ENCODE data around the gene CLBA1.

DNA sequence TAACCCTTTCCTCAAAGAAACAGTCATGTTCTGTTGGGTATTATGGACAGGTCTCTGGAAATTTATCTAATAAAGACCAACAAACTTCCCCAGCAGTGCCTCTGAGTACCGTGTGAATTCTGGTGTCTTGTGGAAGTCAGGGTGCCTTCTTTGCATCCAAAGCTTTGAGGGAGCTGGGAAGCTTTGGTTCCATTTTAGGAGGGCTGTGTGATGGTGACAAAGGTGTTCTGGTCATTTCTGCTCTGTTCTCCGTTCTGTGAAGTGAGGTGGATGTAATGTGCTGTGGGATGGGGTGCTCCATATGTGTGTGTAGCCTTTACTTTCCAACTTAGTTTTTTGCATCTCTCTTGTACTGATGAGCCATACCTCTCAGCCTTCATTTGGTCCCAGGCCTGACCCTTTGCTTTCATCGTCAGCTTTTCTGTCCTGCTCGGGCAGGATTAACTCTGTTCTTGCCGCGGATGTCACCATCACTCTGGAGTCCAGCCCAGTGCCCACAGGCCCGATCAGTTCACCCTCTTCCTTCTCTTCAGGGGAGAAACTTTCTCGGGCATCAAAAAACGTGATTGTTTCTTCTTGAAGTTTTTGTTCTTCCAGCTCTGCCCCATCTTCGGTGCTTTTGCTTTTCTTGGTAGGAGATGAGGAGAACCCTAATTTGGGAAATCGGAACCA, 47.8 kb upstream of the CLBA1 start:
- TF ChIP-seq CTCF (conservative IDR thresholded peaks at IDR 0.05; ENCODE audit: low read length): no peak
- no peak for TF ChIP-seq EZH2phosphoT487 (IDR thresholded peaks at IDR 0.05; ENCODE audit: borderline replicate concordance, low read depth, low read length)
